Coronary artery (tissue), 2 donors: ENCODE results near the gene LARP4B.
A peak's percentile ranks its signal among the peaks of the same experiment; 100 is the strongest.

Source experiments
- DNase-seq: peaks from one replicate; pipeline ENCODE4 v3.0.0-alpha.2; 2017; ENCODE audit warnings: low spot score
- H3K27ac ChIP-seq, 2 donors: fragments of 200-600 bp; sonication (generic); one replicate each; pipeline ENCODE4 v1.5.1; 2016 to 2019
- H3K4me3 ChIP-seq: fragments of 200-600 bp; sonication (generic); 2 replicates; pipeline ENCODE4 v1.5.1; 2016; ENCODE audit warnings: mild to moderate bottlenecking, moderate library complexity
- TF ChIP-seq, protein P1 (sequence below): fragments of 200-600 bp; sonication (generic); IDR thresholded peaks from one replicate; pipeline ENCODE4 v1.5.1; 2019; ENCODE audit warnings: antibody characterized with exemption

LARP4B gene

DNA sequence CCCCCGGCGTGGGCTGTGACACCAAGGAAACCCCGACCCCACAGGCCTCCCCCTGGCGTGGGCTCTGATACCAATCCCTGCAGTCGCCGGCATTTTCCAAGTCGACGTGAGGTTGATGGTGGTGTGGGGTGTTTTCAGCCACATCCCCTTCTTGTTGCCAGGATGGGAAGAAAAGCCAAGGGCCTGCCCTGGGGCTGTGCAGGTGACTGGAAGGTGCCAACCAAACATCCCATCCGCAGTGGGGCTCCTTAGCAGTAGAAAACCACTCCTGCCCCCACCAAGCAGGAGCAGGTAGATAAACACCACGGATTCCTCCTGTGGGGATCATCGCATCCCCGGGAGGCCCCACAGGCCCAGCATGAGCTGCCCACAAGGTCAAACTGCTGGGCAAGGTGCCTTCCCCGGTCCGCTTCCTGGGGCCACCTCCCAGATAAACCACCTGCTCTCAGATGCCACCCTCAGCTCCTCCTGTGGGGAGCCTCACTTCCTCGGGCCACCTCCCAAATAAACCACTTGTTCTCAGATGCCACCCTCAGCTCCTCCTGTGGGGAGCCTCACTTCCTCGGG lies 153.5 kb downstream of the LARP4B start:
- Histone ChIP-seq H3K27ac (no peak overlapping the region), H3K4me3 (no peak overlapping the region)
- TF ChIP-seq, protein P1, sequence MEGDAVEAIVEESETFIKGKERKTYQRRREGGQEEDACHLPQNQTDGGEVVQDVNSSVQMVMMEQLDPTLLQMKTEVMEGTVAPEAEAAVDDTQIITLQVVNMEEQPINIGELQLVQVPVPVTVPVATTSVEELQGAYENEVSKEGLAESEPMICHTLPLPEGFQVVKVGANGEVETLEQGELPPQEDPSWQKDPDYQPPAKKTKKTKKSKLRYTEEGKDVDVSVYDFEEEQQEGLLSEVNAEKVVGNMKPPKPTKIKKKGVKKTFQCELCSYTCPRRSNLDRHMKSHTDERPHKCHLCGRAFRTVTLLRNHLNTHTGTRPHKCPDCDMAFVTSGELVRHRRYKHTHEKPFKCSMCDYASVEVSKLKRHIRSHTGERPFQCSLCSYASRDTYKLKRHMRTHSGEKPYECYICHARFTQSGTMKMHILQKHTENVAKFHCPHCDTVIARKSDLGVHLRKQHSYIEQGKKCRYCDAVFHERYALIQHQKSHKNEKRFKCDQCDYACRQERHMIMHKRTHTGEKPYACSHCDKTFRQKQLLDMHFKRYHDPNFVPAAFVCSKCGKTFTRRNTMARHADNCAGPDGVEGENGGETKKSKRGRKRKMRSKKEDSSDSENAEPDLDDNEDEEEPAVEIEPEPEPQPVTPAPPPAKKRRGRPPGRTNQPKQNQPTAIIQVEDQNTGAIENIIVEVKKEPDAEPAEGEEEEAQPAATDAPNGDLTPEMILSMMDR: no peak
- DNase-seq: no peak

DNA sequence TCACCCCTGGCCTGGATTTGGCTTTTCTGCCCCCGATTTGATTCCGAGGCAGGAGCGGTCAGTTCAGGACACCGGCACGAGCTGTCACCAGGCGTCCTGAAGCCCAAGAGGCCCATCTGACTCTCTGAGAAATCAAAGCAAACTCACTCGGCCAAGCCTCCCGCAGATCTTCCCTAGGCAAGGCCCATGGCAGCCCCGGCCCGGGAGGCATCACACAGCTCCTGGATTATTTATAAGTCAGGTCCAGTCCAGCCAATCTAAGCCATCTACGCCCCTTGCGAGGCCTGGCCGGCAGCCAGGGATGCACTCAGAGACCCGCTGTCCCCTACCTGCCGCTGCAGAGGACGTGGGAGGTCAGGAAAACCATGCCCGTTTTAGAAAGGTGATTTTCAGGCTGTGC lies 154.7 kb downstream of the LARP4B start:
- peak; percentile 68 for DNase-seq
- TF ChIP-seq, protein P1: no peak
- no peak overlapping the region for H3K27ac ChIP-seq
- H3K4me3 ChIP-seq: no peak overlapping the region

DNA sequence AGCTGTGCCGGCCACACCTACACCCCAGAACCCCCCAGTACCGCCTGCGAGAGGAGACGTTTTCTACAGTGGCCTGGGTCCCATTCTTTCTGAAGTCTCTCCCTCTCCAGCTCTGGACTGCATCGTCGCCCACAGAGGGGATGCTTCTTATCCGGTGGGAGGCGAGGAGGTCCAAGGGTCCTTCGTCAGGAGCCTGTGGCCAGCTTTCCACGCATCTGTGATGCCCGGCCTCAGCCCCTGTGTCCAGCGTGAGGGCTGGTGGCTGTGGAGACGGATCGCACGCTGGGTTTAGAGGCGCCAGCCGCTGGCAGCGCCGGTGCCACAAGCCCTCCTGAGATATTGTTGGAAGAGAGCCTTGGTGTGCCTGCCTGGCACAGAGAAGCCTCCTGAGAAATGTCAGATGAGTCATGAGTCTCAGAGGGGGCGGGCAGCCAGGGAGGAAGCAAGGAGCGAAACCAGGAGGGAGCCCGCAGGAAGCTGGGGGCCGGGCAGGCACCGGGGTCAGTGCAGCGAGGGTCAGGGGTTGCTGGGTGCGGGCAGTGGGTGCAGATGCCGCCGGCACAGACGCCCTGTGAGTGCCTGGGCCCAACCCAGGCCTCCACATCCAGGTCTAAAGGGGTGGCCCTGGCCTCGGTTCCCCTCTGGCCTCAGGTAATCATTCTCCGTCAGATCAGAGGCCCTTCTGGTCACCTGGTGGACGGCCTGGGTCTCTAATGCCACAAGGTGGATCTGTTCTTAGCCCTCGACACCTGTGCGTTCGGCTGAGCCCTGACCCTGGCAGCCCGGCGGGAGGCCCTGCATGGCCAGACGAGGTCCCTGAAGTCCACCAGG lies 156.0 kb downstream of the LARP4B start:
- TF ChIP-seq, protein P1: no peak
- Histone ChIP-seq H3K4me3 (peak overlapping the region; percentile 44), H3K27ac (no peak overlapping the region)
- DNase-seq: no peak

DNA sequence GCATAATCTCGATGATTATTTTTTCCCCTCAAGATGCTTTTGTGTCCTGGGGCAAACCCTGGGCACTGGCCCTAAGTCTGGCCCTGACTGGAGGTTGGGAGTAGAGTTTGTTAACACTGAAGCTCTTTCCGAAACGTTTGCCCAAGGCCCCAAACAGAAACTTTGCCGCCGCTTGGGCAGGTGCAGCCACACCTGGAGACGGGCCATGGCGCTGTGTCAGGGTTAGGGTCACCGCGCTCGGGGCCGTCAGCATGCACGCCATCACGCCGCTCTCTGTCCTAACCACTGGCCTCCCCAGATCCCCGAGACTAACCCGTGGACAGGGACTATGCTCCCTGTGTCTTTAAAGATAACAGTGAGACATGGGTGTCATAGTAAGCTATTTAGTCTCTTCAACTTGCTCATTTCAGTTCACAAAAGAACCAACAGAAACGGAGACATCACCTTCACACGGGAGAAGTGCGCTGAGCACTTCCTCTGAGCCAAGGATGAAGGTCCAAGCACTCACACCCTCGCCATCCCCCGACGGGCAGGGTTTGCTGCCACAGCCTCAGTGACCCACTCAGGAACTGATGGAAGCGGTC lies 156.8 kb downstream of the LARP4B start:
- H3K4me3 ChIP-seq: no peak overlapping the region

DNA sequence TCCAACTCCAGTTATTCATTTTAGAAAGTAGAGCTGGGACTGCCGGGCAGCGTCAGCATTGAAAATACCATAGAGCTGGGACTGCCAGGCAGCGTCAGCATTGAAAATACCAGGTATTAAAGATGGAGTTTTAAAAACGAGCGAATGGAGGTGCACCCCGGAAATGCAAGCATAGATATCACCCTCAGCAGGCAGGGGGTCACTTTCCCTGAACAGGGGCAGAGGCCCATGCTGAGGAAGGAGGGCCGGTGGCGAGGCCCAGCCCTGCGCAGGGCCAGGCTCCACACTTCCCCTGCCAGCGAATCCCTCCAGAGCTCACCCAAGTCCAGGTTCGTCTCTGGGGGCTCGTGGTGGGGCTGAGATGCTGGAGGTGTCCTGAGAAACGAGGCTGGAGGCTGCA lies 157.3 kb downstream of the LARP4B start:
- TF ChIP-seq, protein P1: no peak
- Histone ChIP-seq H3K4me3 (no peak overlapping the region), H3K27ac (no peak overlapping the region)
- DNase-seq: no peak

More for the DNA sequence above, 156.8 kb downstream of the LARP4B start:
- no peak overlapping the region for H3K27ac ChIP-seq
- DNase-seq: no peak
- TF ChIP-seq, protein P1: no peak

DNA sequence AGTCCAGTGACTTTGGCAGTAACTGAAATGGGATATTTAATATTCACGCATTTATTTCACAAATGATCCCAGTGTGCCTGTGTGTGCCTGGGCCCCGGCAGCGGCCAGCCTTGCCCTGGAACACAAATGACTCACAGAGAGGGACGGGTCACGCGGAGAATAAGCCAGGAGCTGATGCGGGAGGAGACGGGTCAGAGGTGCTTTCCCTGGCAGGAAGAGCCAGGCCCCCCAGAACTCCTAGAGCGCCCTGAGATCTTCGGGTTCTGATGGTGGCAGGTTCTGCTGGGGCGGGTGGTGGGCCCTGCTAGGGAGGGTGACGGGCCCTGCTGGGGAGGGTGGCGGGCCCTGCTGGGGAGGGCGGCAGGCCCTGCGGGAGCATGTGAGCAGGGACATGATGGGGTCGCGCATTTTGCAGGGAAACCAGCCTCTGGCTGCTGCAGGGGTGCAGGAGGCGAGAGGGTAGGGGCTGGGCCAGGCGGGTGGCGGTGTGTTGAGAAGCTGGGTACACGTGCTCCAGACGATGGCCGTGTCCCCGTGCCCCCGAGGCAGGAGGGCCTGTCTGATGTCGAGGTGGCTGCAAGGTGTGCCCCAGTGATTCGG lies 157.8 kb downstream of the LARP4B start:
- Histone ChIP-seq H3K4me3 (no peak overlapping the region), H3K27ac (no peak overlapping the region)
- TF ChIP-seq, protein P1: no peak
- DNase-seq: no peak
